Thyroid gland (tissue), 4 donors: ENCODE results near the gene MR1. TPM values are rescaled to one million over a fixed set of nuclear protein-coding genes. Genes with fewer than 3 reads are reported as not detected.
A peak's percentile ranks its signal among the peaks of the same experiment; 100 is the strongest.
"Not testable (repeated sequence)": the region's sequence is repeated elsewhere in the genome, so short reads cannot be mapped to it uniquely, and the experiment has no call there.

Experiments used
- DNase-seq, 2 donors: peaks; one replicate each; pipeline ENCODE4 v3.0.0-alpha.2; 2019
- H3K27ac ChIP-seq, 3 donors: fragments of 200-600 bp; sonication (generic); 1 replicate in 2 of 3; 2 replicates in 1 of 3; pipeline ENCODE4 v1.5.1; 2016 to 2019; ENCODE audit warnings: mild to moderate bottlenecking in 1 of 3, moderate library complexity in 1 of 3
- H3K27me3 ChIP-seq: fragments of 200-600 bp; sonication (generic); one replicate; pipeline ENCODE4 v1.5.1; 2019
- H3K36me3 ChIP-seq, 2 donors: fragments of 200-600 bp; sonication (generic); one replicate each; pipeline ENCODE4 v1.5.1; 2016 to 2019
- H3K4me1 ChIP-seq, 2 donors: fragments of 200-600 bp; sonication (generic); one replicate each; pipeline ENCODE4 v1.5.1; 2017 to 2019
- H3K4me3 ChIP-seq, 3 donors: fragments of 200-600 bp; sonication (generic); replicated peaks in 1 of 3; 1 replicate in 2 of 3; 2 replicates in 1 of 3; pipeline ENCODE4 v1.5.1; 2016; ENCODE audit warnings: mild to moderate bottlenecking in 1 of 3
- H3K9me3 ChIP-seq: fragments of 200-600 bp; sonication (generic); one replicate; pipeline ENCODE4 v1.5.1; 2017
- POLR2A ChIP-seq, 2 donors: fragments of 450-650 bp; IDR thresholded peaks; one replicate each; pipeline ENCODE4 v1.6.1; 2017; ENCODE audit warnings: antibody characterized with exemption in 2 of 2, mild to moderate bottlenecking in 2 of 2, moderate library complexity in 1 of 2
- WGBS, 2 donors: methylation state at CpG; one replicate each; pipeline ENCODE4 v1.1.5; 2017; 5-methylcytosine and 5-hydroxymethylcytosine counted together
- intact Hi-C: fragments of 100-400 bp; cut with DNase I; formaldehyde crosslinking; loops from one replicate; pipeline ENCODE4 v1.15.1; 2023
- total RNA-seq, 4 donors: library from RNA; depleted of rRNA; stranded (reverse); fragments of >200 nt; gene quantifications; one replicate each; pipeline ENCODE4 v1.2.3, GENCODE V29; 2016
- TF ChIP-seq, protein P1 (sequence below), 6 experiments: fragments of 200-600 bp in 3 of 6; fragments of 450-650 bp in 3 of 6; sonication (generic) in 3 of 6; IDR thresholded peaks; one replicate each; pipeline ENCODE4 v1.5.1; 2016 to 2019; ENCODE audit warnings: antibody characterized with exemption in 6 of 6, mild to moderate bottlenecking in 2 of 6, inconsistent platforms in 1 of 6, moderate library complexity in 1 of 6

The MR1 gene
- total RNA-seq, 4 donors from 2014 or later: 21.9 to 32.2 (median 25.2) TPM

GRCh38 chr1:181028196-181028595 is 5.6 kb upstream of the MR1 start:
- intact Hi-C loops: no loop called here
- Histone ChIP-seq H3K27me3 (no peaks in the 10 kb centered on the region), H3K4me1 (peaks cover 2 to 4% of the 10 kb centered on the region in 2 donors), H3K4me3 (no peak overlapping the region), H3K27ac (no peak overlapping the region), H3K36me3 (no peaks in the 10 kb centered on the region), H3K9me3 (no peaks in the 10 kb centered on the region)
- DNase-seq: no peak
- TF ChIP-seq, protein P1, sequence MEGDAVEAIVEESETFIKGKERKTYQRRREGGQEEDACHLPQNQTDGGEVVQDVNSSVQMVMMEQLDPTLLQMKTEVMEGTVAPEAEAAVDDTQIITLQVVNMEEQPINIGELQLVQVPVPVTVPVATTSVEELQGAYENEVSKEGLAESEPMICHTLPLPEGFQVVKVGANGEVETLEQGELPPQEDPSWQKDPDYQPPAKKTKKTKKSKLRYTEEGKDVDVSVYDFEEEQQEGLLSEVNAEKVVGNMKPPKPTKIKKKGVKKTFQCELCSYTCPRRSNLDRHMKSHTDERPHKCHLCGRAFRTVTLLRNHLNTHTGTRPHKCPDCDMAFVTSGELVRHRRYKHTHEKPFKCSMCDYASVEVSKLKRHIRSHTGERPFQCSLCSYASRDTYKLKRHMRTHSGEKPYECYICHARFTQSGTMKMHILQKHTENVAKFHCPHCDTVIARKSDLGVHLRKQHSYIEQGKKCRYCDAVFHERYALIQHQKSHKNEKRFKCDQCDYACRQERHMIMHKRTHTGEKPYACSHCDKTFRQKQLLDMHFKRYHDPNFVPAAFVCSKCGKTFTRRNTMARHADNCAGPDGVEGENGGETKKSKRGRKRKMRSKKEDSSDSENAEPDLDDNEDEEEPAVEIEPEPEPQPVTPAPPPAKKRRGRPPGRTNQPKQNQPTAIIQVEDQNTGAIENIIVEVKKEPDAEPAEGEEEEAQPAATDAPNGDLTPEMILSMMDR (IDR thresholded peaks at IDR 0.05): no peak
- TF ChIP-seq POLR2A (IDR thresholded peaks at IDR 0.05): no peak

- Histone ChIP-seq H3K27ac (no peak overlapping the region), H3K36me3 (no peaks in the 10 kb centered on the region), H3K9me3 (no peaks in the 10 kb centered on the region), H3K27me3 (no peaks in the 10 kb centered on the region), H3K4me3 (no peak overlapping the region), H3K4me1 (peaks cover 5 to 6% of the 10 kb centered on the region in 2 donors)
- 76% methylated on average over 5 of the region's 5 CpGs for WGBS, 2 donors
- no peak for DNase-seq
- no peak for TF ChIP-seq POLR2A (IDR thresholded peaks at IDR 0.05)
- TF ChIP-seq, protein P1 (IDR thresholded peaks at IDR 0.05): no peak
- intact Hi-C loops: no loop called here
Measured at GRCh38 chr1:181028615-181029014, 5.2 kb upstream of the MR1 start.

DNA sequence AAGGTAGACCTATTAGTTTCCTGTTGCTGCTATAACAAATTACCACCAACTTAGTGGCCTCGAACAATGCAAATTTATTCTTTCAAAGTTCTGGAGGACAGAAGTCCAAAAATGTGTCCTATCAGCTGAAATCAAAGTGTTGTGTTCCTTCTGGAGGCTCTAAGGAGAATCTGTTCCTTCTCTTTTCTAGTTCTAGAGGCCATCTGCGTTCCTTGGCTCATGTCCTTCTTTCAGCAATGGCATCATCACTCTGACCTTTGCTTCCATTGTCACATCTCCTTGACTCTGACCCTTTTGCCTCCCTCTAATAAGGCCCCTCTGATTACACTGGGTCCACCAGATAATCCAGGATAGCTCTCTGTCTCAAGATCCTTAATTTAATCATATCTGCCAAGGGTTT is 1.2 kb upstream of the MR1 start:
- H3K36me3 ChIP-seq: no peaks in the 10 kb centered on the region
- no peak overlapping the region for H3K4me3 ChIP-seq
- H3K4me1 ChIP-seq: peaks cover 26 to 27% of the 10 kb centered on the region in 2 donors
- no peaks in the 10 kb centered on the region for H3K27me3 ChIP-seq
- TF ChIP-seq POLR2A (IDR thresholded peaks at IDR 0.05): no peak
- TF ChIP-seq, protein P1 (IDR thresholded peaks at IDR 0.05): no peak
- WGBS, 2 donors: 87 to 91% methylated on average over 2 of the region's 2 CpGs
- H3K27ac ChIP-seq: peak overlapping the region; percentile 88 to 98 (median 91)
- DNase-seq: no peak
- no peaks in the 10 kb centered on the region for H3K9me3 ChIP-seq
- intact Hi-C loops: no loop called here

DNA sequence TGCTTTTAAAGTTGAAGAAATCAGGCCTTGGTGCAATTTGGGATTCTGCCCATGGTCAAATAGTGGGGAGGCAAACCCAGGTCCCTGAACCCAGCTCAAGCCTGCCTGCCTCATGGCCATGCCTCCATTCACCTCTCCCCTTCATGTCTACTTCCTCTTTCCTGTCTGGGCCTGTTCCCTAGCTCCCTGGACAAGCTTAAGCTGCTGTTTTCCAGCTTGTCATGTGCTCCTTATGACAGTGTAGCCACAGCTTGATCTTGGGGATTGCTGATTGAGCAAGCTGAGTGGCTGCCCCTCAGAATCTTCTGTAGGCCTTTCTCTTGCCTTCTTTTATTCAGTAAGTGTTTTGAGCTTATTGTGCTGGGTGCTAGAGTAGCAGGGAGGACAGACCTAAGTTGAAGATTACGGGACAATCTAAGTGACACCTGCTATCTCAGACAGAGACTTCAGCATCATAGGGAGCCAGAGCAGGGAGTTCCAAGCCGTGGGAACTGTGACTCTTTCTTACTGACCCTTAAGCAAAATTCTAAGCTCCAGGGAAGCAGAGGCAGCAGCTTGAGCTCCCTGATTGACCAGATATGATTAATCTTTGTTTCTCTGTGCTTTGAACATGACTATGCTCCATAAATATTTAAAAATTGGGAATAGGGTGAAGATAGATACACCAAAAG is 520 bp upstream of the MR1 start:
- no peaks in the 10 kb centered on the region for H3K27me3 ChIP-seq
- peak in 1 of 2 donors; percentile 18 for DNase-seq
- WGBS, 2 donors: 33 to 41% methylated on average over 2 of the region's 2 CpGs
- no peaks in the 10 kb centered on the region for H3K36me3 ChIP-seq
- peak overlapping the region; percentile 88 to 98 (median 91) for H3K27ac ChIP-seq
- no peak for TF ChIP-seq POLR2A (IDR thresholded peaks at IDR 0.05)
- TF ChIP-seq, protein P1 (IDR thresholded peaks at IDR 0.05): no peak
- intact Hi-C loops: no loop called here
- H3K9me3 ChIP-seq: no peaks in the 10 kb centered on the region
- H3K4me3 ChIP-seq: peak overlapping the region in 2 of 3 donors; percentile 13 to 34
- peaks cover 26 to 27% of the 10 kb centered on the region in 2 donors for H3K4me1 ChIP-seq

DNA sequence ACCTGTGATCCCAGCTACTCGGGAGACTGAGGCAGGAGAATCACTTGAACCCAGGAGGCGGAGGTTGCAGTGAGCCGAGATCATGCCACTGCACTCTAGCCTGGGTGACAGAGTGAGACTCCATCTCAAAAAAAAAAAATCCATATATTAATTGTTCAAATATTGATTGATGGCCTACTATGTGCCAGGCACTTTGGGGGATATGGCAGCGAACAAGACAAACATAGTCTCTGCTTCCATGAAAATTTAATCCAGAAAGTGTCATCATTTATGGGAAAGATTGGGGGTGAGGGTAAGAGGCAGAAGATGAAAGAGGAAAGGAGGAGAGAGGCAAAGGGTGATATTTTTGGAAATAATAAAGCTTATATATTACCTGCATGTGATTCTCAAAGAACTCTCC is 1.4 kb downstream of the MR1 start:
- 98 to 99% methylated on average over 4 of the region's 4 CpGs for WGBS, 2 donors
- H3K36me3 ChIP-seq, DNase-seq, H3K9me3 ChIP-seq, H3K27me3 ChIP-seq, H3K4me3 ChIP-seq, H3K27ac ChIP-seq: not testable (repeated sequence)
- H3K4me1 ChIP-seq: peaks cover 26 to 27% of the 10 kb centered on the region in 2 donors
- intact Hi-C loops: loop anchor here (5.0 kb wide), 1 partner anchor 107 kb away; no protein-coding TSS in a partner anchor
